Measurements from ENCODE around the gene IGLL5.

The IGLL5 gene

DNA sequence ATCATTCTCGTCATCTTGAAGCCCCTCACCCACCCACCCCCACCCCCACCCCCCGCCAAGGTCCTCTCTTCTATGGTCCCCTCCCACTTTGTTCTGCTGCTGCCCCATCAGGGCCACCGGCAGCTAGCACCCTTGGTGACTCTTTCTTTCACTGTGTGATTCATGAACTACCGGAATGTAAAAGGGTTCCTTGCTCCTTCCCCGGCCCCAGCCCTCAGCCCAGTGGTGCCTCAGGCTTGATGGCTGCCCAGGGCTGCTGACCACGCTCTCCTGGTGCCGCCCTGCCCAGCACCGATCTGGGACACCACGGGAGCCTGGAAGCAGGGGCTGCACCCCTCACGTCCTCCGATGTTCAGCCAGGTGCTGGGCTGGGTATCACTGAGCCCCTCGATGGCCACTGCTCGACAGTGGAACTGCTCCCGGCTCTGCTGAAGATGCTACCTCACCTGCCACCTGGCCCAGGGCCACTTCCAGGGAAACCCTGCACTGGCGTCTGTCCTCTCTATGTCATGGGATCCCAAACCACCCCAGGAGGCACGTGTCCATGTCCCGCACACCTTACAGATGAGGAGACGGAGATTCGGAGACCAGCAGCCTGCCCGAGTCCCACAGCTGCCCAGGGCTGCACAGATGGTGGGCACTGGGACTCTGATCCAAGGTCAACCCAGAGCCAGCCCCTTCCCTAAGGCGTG, 39.7 kb downstream of the IGLL5 start:
- no peak for DNase-seq (ENCODE audit: low read depth)

DNA sequence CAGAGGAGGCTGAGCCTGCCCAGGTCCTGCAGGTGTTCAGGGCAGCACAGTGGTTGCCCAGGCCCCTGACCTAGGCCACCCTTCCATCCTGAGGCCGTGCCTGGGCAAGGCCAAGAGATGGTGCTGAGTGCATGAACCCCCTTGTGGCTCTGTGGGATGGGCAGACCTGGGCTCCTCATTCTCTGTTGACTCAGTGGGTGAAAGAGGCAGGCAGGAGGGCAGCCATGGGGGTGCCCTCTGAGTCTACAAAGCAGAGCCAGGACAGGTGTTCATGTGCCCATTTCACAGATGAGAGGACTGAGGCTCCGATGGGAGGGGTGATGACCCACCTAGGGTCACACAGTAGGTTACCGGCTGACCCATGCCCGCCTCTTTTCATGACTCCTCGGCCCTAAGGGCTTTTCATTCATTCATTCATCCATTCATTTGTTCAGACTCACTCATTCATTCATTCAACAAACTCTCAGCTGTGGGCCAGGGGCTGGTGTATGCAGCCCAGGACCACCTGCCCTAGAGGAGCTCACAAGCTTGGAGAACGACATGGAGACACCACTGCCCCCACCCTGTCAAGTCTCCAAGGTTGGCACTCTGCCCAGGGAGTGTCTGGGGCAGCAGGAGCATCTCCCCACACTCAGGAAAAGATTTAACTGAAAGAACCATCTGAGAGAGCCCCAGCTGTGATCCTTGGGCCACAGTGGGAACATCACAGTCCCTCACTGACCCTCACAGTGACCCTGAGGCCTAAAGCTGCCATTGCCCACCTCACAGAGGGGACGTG, 40.5 kb downstream of the IGLL5 start:
- no peak for DNase-seq (ENCODE audit: low read depth)

GRCh38 chr22:22928666-22929380, 41.2 kb downstream of the IGLL5 start:
- DNase-seq (ENCODE audit: low read depth) = peak; percentile 16

DNA sequence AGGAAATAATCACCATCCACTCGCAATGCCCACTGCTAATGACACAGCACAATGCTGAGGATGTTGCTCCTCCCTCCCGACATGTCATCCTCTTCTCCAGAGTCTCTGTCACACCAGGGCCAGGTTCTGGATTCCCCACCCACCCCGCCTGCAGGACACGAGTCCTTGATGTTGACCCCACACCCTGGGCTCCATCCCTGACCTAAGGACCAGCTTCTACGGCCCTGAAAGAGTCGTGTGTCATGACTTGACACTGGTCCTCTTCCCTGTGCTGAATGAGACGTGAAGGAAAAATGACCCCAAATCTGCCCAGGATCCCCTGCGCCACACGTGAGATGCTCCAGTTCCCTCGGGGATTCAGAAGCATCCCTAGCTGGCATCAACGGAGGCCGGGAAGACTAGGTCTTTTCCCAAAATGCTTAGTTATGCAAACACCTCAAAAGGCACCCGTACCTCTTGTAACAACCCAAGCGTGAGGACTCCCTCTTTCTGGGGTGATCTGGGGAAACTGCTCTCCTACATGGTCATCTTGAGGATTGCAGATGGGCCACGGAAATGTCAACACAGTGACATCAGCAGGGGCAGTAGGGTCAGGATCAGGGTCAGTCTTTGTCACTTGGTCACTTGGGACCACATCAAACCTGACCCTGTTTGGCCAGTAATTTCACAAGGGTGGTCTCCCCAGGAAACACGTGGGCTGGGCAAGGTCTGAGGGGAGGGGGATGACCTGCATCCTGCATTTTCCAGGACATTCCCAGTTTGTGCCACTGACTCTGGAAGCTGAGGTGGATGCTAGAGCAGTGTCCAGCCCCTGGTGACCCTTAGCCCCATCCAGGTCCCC, 42.0 kb downstream of the IGLL5 start:
- no peak for DNase-seq (ENCODE audit: low read depth)

GRCh38 chr22:22930222-22930497, 42.5 kb downstream of the IGLL5 start:
- no peak for DNase-seq (ENCODE audit: low read depth)

DNA sequence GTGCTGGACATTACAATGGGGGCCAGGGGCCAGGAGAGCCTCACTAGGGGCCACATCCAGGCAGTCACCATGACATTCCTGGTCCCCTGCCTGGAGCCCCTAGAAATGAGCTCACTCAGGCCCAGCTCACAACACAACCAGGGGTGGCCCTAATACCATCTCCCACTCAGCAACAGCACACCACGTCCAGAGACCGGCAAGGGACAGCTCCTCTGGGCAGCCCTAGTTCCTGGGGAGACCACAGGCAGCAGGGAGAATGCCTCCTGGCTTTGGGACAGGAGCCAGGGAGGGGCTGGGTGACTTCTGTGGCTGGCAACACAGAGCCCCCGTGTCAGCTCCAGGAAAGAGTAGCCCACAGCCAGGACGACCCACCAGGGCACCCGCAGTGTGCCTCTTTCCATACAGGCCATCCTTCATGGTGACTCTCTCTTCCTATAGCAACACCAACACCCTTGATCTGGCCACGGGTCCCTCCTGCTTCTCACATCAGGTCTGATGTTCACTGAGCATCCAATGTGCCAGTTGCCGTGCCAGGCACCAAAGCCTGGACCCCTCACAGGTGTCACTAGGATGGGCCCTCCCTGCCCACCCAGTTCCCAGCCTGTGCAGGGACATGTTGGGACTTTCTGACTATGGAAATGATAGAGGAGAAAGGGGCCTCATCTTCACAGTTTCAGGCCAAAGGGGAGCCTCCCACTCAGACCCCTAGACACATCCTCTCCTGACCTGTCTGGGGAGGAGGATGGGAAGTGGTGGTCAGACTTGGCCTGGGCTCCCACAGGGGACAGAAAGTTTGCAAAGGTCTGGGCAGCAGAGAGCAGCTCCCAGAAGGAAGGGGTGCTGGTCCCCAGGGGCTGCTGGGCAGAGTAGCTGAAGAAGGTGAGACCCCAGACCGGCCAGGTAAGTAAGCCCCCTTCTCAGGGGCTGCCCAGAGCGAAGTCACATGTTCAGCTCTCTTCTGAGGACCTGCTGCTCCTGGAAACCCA, 43.2 kb downstream of the IGLL5 start:
- DNase-seq (ENCODE audit: low read depth) = no peak

DNA sequence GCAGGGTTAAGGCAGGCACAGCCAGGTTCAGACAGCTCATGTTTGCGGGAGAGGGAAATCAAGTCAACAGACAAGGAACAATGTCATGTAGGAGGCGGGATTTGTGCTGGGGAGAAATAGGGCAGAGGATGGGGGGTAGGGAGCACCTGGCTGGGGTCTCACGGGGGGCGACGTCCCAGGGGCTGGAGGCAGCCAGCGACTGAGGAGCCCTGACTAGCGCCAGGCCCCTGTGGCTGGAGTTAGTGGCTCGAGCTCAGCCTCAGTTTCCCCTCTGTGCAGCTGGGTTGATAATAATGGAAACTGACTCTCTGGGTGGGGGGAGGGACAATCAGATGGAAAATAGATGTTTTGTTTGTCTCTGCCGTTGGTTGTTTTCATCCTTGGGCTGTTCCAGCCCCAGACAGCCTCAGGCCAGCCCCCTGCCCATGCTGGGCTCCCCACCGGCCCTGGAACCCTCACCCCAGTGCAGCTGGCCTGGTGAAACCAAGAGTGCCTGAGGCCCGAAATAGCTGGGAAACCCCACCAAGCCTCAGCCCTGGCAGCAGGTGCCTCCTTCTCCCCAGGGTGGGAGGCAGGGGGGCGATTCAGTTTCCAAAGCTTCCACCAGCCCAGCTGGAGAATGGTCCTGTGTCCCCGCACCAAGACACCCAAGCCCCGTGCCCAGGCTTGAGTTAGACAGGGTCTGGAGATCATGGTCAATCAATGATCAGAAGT, 44.1 kb downstream of the IGLL5 start:
- no peak for DNase-seq (ENCODE audit: low read depth)

- no peak for DNase-seq (ENCODE audit: low read depth)
Measured at GRCh38 chr22:22932512-22932941, 44.9 kb downstream of the IGLL5 start.

DNA sequence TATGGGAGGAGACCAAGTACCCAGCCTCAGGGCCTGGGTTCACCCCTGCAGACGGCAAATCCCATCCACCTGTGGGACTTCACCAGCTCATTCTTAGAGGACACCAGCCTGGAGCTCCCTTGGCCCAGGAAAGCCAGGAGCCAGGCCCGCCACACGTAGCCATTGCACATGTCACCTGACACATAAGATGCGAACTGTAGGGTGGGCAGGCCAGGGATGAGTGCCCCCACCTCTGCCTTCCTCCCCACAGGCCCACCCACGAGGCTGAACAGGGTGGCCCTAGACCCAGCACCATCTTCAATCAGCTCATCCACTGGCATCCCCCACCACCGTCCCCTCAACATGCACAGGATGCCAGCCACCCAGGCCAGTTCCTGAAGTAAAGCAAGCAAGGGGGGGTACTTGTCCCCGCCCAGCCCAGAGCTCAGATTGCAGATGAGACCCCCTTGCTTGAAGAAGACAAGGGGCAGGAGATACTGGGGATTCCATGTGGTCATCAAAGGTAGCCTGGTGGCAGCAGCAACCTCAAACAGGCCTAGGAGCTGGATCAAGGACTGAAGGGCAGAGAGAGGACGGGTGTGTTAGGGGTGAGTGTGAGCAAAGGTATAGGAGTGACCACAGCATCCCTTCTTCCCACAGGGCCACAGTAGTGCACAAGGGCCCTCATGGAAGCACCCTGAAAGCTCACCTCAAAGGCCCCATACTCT, 45.6 kb downstream of the IGLL5 start:
- no peak for DNase-seq (ENCODE audit: low read depth)

GRCh38 chr22:22933807-22934542, 46.4 kb downstream of the IGLL5 start:
- no peak for DNase-seq (ENCODE audit: low read depth)

- DNase-seq (ENCODE audit: low read depth) = no peak
Measured at GRCh38 chr22:22934543-22935055, 47.0 kb downstream of the IGLL5 start.

DNA sequence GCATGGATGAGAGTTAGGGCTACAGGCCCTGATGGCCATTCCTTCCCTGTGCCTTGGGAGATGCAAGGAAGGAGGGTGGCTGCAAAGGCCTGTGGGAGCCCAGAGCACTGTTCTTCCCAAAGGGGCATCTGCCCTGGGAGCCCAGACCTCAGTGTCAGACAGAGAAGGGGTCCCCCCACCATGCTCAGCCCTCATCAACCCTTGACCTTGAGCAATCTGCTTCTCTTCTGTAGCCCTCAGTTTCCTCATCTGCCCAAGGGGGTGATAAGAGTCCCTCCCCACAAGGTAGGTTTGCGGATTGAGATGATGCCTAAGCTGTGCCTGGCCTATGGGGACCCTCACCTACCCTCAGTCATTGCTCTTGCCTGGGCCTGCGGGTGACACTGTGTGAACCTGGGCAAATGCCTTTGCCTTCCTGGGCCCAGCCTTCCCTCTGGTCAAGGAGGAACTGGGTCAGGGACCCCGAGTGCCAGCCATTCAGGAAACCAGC, 47.5 kb downstream of the IGLL5 start:
- no peak for DNase-seq (ENCODE audit: low read depth)

GRCh38 chr22:22935546-22936157, 48.0 kb downstream of the IGLL5 start:
- no peak for DNase-seq (ENCODE audit: low read depth)

- no peak for DNase-seq (ENCODE audit: low read depth)
Measured at GRCh38 chr22:22936180-22936914, 48.7 kb downstream of the IGLL5 start.

- no peak for DNase-seq (ENCODE audit: low read depth)
Measured at GRCh38 chr22:22936915-22937656, 49.5 kb downstream of the IGLL5 start.

- no peak for DNase-seq (ENCODE audit: low read depth)
Measured at GRCh38 chr22:22937894-22938480, 50.4 kb downstream of the IGLL5 start.
